Left ventricle myocardium inferior (tissue), 1 donor: ENCODE measurements around the gene MIX23. TPM values are rescaled to one million over a fixed set of nuclear protein-coding genes. Genes with fewer than 3 reads are reported as not detected.

Experiments
- DNase-seq: peaks from one replicate; pipeline ENCODE4 v3.0.0-alpha.2; 2020
- H3K27ac ChIP-seq: fragments of 200-600 bp; replicated peaks from 2 replicates; pipeline ENCODE4 v1.8.0; 2021
- H3K27me3 ChIP-seq: fragments of 200-600 bp; 2 replicates; pipeline ENCODE4 v1.8.0; 2021; ENCODE audit warnings: low read depth
- H3K36me3 ChIP-seq: fragments of 200-600 bp; 2 replicates; pipeline ENCODE4 v1.8.0; 2021
- H3K4me1 ChIP-seq: fragments of 200-600 bp; 2 replicates; pipeline ENCODE4 v1.8.0; 2021
- H3K4me3 ChIP-seq: fragments of 200-600 bp; 2 replicates; pipeline ENCODE4 v1.8.0; 2021; ENCODE audit warnings: mild to moderate bottlenecking, moderate library complexity
- H3K9me3 ChIP-seq: fragments of 200-600 bp; replicated peaks from 2 replicates; pipeline ENCODE4 v1.8.0; 2021
- intact Hi-C: fragments of 100-400 bp; cut with micrococcal nuclease; formaldehyde crosslinking; loops from one replicate; pipeline ENCODE4 v1.11.0; 2022
- total RNA-seq: library from RNA; stranded (reverse); fragmentation: NEBNext Ultra II Directional; extraction: Animal tissue kit (Norgen Biotek cat#: 25700); gene quantifications from one replicate; pipeline ENCODE4 v1.2.1, GENCODE V29; 2021
- TF ChIP-seq, protein P1 (sequence below): fragments of 200-600 bp; IDR thresholded peaks from 2 replicates; pipeline ENCODE4 v1.8.0; 2021; ENCODE audit warnings: antibody characterized with exemption, mild to moderate bottlenecking, borderline replicate concordance
- donor health status: DM: no; HTN: yes; CAD: no; lungs with severe emphysema.

Gene MIX23
- total RNA-seq, 1 donor from 2014 or later, result 32.7 TPM

DNA sequence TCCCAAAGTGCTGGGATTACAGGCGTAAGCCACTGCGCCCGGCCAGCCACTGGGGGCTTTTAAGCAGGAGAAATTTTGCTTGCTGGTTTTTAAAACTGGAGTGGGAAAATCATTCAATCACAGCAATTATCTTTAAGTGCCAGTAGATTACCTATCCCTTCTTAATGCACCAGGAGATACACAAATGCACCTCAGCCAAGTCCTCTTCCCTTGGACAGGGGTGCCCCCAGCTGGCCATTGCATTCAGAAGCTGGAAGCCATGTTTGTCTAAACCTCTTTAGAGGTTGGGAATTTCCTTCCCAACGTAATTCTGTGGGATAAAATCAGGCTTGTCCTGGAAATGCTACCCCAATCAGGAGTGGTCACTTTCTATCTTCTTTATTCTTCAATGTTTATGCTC is 26.6 kb downstream of the MIX23 start:
- no peak overlapping the region for H3K27ac ChIP-seq
- DNase-seq, result no peak
- TF ChIP-seq, protein P1, sequence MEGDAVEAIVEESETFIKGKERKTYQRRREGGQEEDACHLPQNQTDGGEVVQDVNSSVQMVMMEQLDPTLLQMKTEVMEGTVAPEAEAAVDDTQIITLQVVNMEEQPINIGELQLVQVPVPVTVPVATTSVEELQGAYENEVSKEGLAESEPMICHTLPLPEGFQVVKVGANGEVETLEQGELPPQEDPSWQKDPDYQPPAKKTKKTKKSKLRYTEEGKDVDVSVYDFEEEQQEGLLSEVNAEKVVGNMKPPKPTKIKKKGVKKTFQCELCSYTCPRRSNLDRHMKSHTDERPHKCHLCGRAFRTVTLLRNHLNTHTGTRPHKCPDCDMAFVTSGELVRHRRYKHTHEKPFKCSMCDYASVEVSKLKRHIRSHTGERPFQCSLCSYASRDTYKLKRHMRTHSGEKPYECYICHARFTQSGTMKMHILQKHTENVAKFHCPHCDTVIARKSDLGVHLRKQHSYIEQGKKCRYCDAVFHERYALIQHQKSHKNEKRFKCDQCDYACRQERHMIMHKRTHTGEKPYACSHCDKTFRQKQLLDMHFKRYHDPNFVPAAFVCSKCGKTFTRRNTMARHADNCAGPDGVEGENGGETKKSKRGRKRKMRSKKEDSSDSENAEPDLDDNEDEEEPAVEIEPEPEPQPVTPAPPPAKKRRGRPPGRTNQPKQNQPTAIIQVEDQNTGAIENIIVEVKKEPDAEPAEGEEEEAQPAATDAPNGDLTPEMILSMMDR, result peak; percentile 40
- intact Hi-C loops, result no loop called here
- no peaks in the 10 kb centered on the region for H3K4me1 ChIP-seq
- no peak overlapping the region for H3K4me3 ChIP-seq
- no peaks in the 10 kb centered on the region for H3K27me3 ChIP-seq
- no peaks in the 10 kb centered on the region for H3K9me3 ChIP-seq
- peaks cover 19% of the 10 kb centered on the region for H3K36me3 ChIP-seq

DNA sequence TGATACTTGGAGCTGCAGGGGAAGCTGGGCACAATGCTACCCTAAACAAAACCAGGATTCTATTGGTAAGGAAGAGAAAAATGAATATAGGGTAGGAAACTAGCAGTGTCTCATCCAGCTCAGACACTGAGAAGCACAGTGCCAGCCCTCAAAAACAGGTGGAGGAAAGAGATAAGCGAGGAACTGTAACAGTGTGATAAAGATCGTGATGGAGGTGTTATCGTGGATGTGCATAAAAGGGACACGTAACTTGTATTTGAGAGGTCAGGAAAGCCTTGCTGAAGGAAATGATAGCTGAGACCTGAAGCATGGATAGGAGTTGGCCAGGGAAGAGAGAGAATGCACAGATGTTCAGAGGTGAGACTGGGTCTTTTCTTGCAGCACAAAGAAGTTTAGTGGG is 27.4 kb downstream of the MIX23 start:
- Histone ChIP-seq H3K27ac (no peak overlapping the region), H3K27me3 (no peaks in the 10 kb centered on the region), H3K36me3 (peaks cover 11% of the 10 kb centered on the region), H3K4me1 (no peaks in the 10 kb centered on the region), H3K4me3 (no peak overlapping the region), H3K9me3 (no peaks in the 10 kb centered on the region)
- intact Hi-C loops, result no loop called here
- no peak for DNase-seq
- TF ChIP-seq, protein P1, result no peak

DNA sequence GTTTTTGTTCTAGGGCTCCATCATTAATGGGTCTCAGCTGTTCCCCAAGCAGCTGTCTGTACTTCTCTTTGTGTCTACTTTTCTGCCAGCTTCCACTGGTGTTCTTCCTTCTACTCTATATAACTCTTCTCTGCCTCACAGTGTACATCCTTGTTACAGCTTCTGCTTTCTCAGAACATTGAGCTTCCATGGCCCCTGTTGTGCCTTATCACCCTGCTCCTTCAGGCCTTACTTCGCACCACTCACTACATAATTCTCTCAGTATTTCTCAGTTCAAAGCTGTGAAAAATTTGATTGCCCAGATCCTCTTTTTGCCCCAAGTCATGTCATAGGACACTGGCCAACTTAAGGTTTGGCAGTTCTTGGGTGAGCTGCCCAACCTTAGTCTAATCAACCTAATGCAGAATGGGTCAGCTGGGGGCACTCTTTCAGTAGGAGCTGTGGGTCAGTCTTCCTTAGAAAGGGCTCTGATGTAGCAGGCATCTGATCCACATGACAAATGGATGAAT is 29.1 kb downstream of the MIX23 start:
- no peak overlapping the region for H3K4me3 ChIP-seq
- TF ChIP-seq, protein P1, result no peak
- no peaks in the 10 kb centered on the region for H3K27me3 ChIP-seq
- H3K9me3 ChIP-seq, result no peaks in the 10 kb centered on the region
- no peak for DNase-seq
- intact Hi-C loops, result no loop called here
- no peaks in the 10 kb centered on the region for H3K4me1 ChIP-seq
- peaks cover 10% of the 10 kb centered on the region for H3K36me3 ChIP-seq
- no peak overlapping the region for H3K27ac ChIP-seq

DNA sequence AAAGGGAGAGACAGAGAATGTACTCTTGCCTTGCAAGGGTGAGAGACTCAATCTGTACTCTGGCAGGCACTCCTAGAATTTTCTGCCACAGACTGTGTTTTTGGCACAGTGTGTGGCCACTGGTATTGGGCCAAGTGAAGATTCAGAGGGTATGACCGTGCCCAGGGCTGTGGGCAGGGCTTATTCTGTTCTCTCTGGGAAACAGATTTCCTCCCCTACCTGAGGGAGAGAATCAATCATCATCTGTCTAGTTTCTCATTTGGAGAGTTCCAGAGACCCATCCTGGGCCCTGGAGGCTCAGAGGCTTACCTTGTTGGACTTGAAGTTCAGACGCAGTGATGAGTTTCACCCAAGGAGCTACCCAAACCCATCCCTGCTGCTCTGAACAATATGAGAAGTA is 29.8 kb downstream of the MIX23 start:
- H3K27ac ChIP-seq, result no peak overlapping the region
- no peaks in the 10 kb centered on the region for H3K9me3 ChIP-seq
- peaks cover 2% of the 10 kb centered on the region for H3K36me3 ChIP-seq
- no peak for DNase-seq
- no peaks in the 10 kb centered on the region for H3K4me1 ChIP-seq
- intact Hi-C loops, result no loop called here
- TF ChIP-seq, protein P1, result no peak
- no peaks in the 10 kb centered on the region for H3K27me3 ChIP-seq
- H3K4me3 ChIP-seq, result no peak overlapping the region

DNA sequence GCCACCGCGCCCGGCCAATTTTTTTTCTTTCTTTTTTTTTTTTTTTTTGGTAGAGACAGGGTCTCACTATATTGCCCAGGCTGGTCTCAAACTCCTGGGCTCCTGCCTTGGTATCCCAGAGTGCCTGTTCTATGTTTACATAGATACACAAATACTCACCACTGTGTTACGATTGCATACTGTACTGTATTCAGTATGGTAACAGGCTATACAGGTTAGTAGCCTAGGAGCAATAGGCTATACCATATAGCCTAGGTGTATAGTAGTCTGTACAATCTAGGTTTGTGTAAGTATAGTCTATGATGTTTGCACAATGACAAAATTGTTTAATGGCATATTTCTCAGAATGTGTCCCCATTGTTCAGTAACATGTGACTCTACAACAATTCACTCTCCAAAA is 31.4 kb downstream of the MIX23 start:
- Histone ChIP-seq H3K9me3 (no peaks in the 10 kb centered on the region), H3K4me3 (no peak overlapping the region), H3K27ac (no peak overlapping the region), H3K4me1 (no peaks in the 10 kb centered on the region), H3K27me3 (no peaks in the 10 kb centered on the region), H3K36me3 (no peaks in the 10 kb centered on the region)
- intact Hi-C loops, result no loop called here
- TF ChIP-seq, protein P1, result no peak
- no peak for DNase-seq
